VCaP (cell line): ENCODE data around the gene FANCD2.

Experiments
- H3K27ac ChIP-seq: fragments of 450-650 bp; 2 replicates; pipeline ENCODE4 v1.5.1; 2017
- TF ChIP-seq, protein P1 (sequence below): fragments of 450-650 bp; conservative IDR thresholded peaks from 2 replicates; pipeline ENCODE4 v1.5.1; 2017; ENCODE audit warnings: mild to moderate bottlenecking, moderate library complexity

FANCD2 gene

DNA sequence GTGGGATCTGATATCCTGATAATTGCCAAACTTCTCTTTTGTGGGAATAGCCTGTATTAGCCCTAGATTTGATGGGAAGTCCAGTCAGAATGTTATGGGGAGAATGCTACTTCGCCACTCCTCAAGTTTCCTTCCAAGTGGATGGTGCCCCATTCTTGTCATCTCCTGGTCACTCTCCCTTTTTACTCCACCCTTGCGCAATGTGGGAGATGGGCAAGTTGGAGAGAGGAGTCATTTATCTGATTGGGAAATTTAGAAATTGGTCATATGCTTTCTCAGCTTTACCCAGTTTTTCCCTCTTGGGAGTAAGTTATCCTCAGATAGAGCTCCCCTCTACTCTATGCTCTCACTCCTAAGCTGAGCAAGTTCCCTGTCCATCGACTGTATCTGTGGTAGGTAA is 67.4 kb downstream of the FANCD2 start:
- no peak overlapping the region for H3K27ac ChIP-seq
- TF ChIP-seq, protein P1, sequence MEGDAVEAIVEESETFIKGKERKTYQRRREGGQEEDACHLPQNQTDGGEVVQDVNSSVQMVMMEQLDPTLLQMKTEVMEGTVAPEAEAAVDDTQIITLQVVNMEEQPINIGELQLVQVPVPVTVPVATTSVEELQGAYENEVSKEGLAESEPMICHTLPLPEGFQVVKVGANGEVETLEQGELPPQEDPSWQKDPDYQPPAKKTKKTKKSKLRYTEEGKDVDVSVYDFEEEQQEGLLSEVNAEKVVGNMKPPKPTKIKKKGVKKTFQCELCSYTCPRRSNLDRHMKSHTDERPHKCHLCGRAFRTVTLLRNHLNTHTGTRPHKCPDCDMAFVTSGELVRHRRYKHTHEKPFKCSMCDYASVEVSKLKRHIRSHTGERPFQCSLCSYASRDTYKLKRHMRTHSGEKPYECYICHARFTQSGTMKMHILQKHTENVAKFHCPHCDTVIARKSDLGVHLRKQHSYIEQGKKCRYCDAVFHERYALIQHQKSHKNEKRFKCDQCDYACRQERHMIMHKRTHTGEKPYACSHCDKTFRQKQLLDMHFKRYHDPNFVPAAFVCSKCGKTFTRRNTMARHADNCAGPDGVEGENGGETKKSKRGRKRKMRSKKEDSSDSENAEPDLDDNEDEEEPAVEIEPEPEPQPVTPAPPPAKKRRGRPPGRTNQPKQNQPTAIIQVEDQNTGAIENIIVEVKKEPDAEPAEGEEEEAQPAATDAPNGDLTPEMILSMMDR = no peak

DNA sequence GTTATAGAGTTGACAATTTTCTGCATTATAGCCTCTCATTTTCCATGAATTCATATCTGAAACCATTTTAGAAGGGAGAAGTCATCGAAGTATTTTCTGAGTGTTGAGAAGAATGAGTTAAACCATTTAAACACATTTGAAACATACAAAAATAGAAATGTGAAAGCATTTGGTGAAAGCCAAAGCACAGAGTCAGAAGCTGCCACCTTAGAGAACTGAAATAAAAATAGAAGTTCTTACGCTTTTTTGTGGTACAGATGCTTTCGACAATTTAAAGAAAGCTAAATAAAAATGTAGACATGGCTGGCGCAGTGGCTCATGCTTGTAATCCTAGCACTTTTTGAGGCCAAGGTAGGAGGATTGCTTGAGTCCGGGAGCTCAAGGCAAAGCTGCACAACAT is 72.8 kb downstream of the FANCD2 start:
- no peak overlapping the region for H3K27ac ChIP-seq
- TF ChIP-seq, protein P1 = no peak

DNA sequence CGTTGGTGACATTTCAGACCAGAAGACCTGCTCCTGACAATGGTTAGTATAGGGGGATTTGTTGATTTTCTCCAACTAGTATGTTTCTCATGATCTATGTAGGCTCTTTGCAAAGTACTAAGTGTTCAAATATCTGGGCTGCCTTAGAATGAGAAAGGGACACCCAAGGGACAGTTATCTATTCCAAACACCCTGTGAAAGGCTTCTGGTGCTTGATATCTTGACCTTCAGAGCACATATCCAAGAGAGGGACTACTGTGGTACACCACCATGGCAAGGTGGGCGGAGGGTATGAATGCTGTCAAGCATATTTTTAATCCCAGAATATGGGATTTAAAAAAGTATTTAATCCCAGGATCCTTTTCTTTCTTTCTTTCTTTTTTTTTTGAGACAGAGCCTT is 80.7 kb downstream of the FANCD2 start:
- TF ChIP-seq, protein P1 = no peak

DNA sequence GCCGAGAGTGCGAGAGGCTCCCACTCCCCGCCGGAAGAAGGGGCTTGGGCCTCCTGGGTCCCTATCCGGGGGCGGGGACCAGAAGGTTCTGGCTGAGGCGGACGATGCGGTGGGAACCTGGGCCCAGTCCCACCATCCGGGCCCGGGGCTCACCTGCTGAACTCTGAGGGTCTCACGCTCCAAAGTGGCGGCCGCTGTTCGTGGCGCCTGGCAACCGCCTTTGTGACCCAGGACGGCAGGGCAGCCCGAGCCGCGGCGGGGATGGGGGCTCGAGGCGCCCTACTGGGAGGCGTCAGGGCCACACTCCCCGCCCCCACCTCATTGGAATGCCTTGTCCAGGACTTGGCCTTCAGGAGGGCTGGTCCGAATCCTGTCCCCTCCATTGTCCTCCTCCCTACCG is 81.9 kb downstream of the FANCD2 start, which contains the start of gene FANCD2OS:
FANCD2OS (minus strand) TSS at position 165 of the 400 bp plus-strand sequence. CDS start 3,481 bp downstream, outside the sequence.
- TF ChIP-seq, protein P1 = no peak
- H3K27ac ChIP-seq = no peak within 1 kb of the TSS

More for the DNA sequence above, 80.7 kb downstream of the FANCD2 start:
- no peak overlapping the region for H3K27ac ChIP-seq

DNA sequence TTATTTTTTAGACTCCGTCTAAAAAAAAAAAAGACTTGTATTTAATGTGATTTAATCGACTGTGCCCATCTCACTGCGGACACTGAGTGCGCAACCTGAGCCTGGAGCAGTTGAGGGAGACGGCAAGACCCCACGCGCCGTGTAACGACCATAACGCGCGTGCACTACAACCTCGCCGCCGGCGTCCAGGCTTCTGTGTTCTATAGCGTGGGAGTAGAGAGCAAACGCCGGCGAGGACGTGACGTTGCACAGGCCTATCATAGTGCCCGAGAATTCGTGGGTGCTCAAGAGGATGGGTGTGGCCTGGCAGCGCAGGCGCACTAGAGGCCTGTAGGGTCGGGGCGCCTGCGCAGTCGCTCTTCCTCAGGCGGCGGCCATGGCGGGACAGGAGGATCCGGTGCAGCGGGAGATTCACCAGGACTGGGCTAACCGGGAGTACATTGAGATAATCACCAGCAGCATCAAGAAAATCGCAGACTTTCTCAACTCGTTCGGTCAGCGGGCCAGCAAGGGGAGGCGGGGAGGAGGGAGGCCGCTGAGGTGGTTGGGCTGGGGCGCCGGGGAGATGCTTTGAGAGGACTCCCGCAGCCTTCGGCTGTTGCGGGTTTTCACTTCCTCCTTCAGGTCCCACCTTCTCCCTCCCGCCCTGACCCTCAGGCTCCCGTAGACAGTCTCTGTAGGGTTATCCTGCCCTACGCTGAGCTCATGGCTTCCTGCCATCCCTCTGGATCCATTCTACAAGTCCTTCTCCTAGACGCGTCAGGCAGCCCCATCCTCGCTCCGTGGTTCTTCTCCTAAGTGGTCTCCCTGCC is 89.3 kb downstream of the FANCD2 start, which contains the start of gene BRK1:
BRK1 (plus strand) TSS at position 350 of the 812 bp plus-strand sequence; CDS start at position 377, 27 bp downstream.
- peak within 1 kb of the TSS; percentile 74 for H3K27ac ChIP-seq
- TF ChIP-seq, protein P1 = no peak

DNA sequence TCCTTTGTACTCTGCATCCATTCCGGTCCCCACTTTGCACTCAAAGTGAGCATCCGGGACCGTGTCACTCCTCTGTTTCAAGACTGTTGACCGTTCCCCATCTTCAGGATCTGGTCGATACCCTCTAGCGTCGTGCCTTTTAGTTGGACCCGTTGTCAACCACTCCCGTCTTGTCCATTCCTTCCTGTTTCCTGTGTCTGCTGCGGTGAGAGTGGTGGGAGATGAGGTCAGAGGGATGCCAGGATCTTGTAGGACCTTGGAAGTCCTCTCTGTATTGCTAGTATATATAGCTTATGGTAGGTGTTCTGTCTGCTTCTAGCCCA is 89.9 kb downstream of the FANCD2 start:
- peak overlapping the region; percentile 74 for H3K27ac ChIP-seq
- TF ChIP-seq, protein P1 = no peak

DNA sequence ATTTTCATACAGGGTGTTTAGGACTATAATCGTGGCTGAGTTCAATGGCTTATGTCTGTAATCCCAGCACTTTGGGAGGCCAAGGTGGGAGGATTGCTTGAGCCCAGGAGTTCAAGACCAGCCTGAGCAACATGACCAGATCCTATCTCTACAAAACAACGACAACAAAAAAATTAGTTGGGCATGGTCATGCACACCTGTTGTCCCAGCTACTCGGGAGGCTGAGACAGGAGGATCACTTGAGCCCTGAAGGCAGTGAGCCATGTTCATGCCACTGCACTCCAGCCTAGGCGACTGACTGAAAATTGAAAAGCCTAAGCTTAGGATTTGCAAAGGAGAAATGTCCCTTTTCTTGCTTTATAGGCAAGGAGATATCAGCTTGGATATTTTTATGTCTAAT is 90.7 kb downstream of the FANCD2 start:
- H3K27ac ChIP-seq = peak overlapping the region; percentile 74; the same call in 1 of the 2 replicates
- TF ChIP-seq, protein P1 = no peak
